ENCODE measurements around the gene TMEM117.
"Not testable (repeated sequence)": the region's sequence is repeated elsewhere in the genome, so short reads cannot be mapped to it uniquely, and the experiment has no call there.

Gene TMEM117

GRCh38 chr12:44021471-44021971 is 185.6 kb downstream of the TMEM117 start:
- no peak for DNase-seq (ENCODE audit: low read depth in 2 of 2)

GRCh38 chr12:44025499-44025898 is 189.6 kb downstream of the TMEM117 start:
- DNase-seq (ENCODE audit: low read depth in 2 of 2): no peak

GRCh38 chr12:44026046-44026445 is 190.2 kb downstream of the TMEM117 start:
- DNase-seq (ENCODE audit: low read depth in 2 of 2): no peak

GRCh38 chr12:44026926-44027325 is 191.0 kb downstream of the TMEM117 start:
- not testable (repeated sequence) for DNase-seq (ENCODE audit: low read depth in 2 of 2)

- DNase-seq (ENCODE audit: low read depth in 2 of 2): no peak
These were observed 193.3 kb downstream of the TMEM117 start for GRCh38 chr12:44029194-44029593.

GRCh38 chr12:44031472-44032185 is 195.7 kb downstream of the TMEM117 start:
- DNase-seq (ENCODE audit: low read depth in 2 of 2): no peak

GRCh38 chr12:44034906-44035305 is 199.0 kb downstream of the TMEM117 start:
- DNase-seq (ENCODE audit: low read depth in 2 of 2): no peak

- DNase-seq (ENCODE audit: low read depth in 2 of 2): no peak
These were observed 201.1 kb downstream of the TMEM117 start for GRCh38 chr12:44036875-44037443.

GRCh38 chr12:44038411-44038810 is 202.5 kb downstream of the TMEM117 start:
- no peak for DNase-seq (ENCODE audit: low read depth in 2 of 2)

- DNase-seq (ENCODE audit: low read depth in 2 of 2): not testable (repeated sequence)
These were observed 208.6 kb downstream of the TMEM117 start for GRCh38 chr12:44044491-44044890.

- DNase-seq (ENCODE audit: low read depth in 2 of 2): no peak
These were observed 211.0 kb downstream of the TMEM117 start for GRCh38 chr12:44046732-44047417.

GRCh38 chr12:44052554-44052953 is 216.7 kb downstream of the TMEM117 start:
- DNase-seq (ENCODE audit: low read depth in 2 of 2): no peak

GRCh38 chr12:44053549-44054127 is 217.8 kb downstream of the TMEM117 start:
- no peak for DNase-seq (ENCODE audit: low read depth in 2 of 2)

- DNase-seq (ENCODE audit: low read depth in 2 of 2): no peak
These were observed 218.4 kb downstream of the TMEM117 start for GRCh38 chr12:44054281-44054680.

- DNase-seq (ENCODE audit: low read depth in 2 of 2): no peak
These were observed 222.5 kb downstream of the TMEM117 start for GRCh38 chr12:44058366-44058765.

- DNase-seq (ENCODE audit: low read depth in 2 of 2): no peak
These were observed 223.6 kb downstream of the TMEM117 start for GRCh38 chr12:44059476-44059875.

- DNase-seq (ENCODE audit: low read depth in 2 of 2): no peak
These were observed 227.8 kb downstream of the TMEM117 start for GRCh38 chr12:44063671-44064070.

- DNase-seq (ENCODE audit: low read depth in 2 of 2): no peak
These were observed 241.0 kb downstream of the TMEM117 start for GRCh38 chr12:44076871-44077270.

- DNase-seq (ENCODE audit: low read depth in 2 of 2): no peak
These were observed 241.4 kb downstream of the TMEM117 start for GRCh38 chr12:44077294-44077693.

GRCh38 chr12:44078273-44078672 is 242.4 kb downstream of the TMEM117 start:
- no peak for DNase-seq (ENCODE audit: low read depth in 2 of 2)

- no peak for DNase-seq (ENCODE audit: low read depth in 2 of 2)
These were observed 252.8 kb downstream of the TMEM117 start for GRCh38 chr12:44088647-44089046.

GRCh38 chr12:44091948-44092606 is 256.2 kb downstream of the TMEM117 start:
- DNase-seq (ENCODE audit: low read depth in 2 of 2): no peak

Measured in stimulated activated CD4-positive, alpha-beta T cell treated with anti-CD3 and anti-CD28 coated beads, Interleukin-1b, Interleukin-23, amount 100 ng/mL, for 4 hours (primary cell).